Caco-2 (cell line): ENCODE measurements around the gene NPAS3. TPM values are rescaled to one million over a fixed set of nuclear protein-coding genes. Genes with fewer than 3 reads are reported as not detected.

Experiments
- BruUV-seq: library from RNA; stranded (reverse); fragments of 400-500 nt; replicated peaks from 2 replicates; lab custom pipeline; 2021; lab: Mats Ljungman, UMichigan
- CTCF ChIA-PET: fragments of 300-600 bp; sonication (Branson Sonifier 250); formaldehyde crosslinking; loops from one replicate; lab custom pipeline; 2022; ENCODE audit warnings: antibody characterized with exemption; lab: Charles Lee
- POLR2A ChIA-PET: fragments of 300-600 bp; sonication (Branson Sonifier 250); formaldehyde crosslinking; loops from one replicate; lab custom pipeline; 2022; ENCODE audit warnings: antibody characterized with exemption; lab: Charles Lee
- DNase-seq, 2 experiments: peaks; one replicate each; pipeline versions ENCODE4 v3.0.0 to v3.0.0-alpha.2; 2020 to 2022
- H3K27me3 ChIP-seq: replicated peaks from 2 replicates; pipeline ENCODE4 v1.6.0; 2011; ENCODE audit warnings: low read length; ENCODE audit not compliant: control insufficient read depth, insufficient read depth
- H3K36me3 ChIP-seq: 2 replicates; pipeline ENCODE4 v1.5.1; 2011; ENCODE audit warnings: low read length; ENCODE audit not compliant: control insufficient read depth, insufficient read depth
- H3K4me1 ChIP-seq: fragments of 250-450 bp; sonication (Bioruptor Pico); 2 replicates; pipeline ENCODE4 v1.5.1; 2020; ENCODE audit warnings: mild to moderate bottlenecking
- H3K4me3 ChIP-seq: 2 replicates; pipeline ENCODE4 v1.5.1; 2011; ENCODE audit warnings: low read depth, mild to moderate bottlenecking, control low read depth, low read length
- H3K9me3 ChIP-seq: fragments of 250-450 bp; sonication (Bioruptor Pico); 2 replicates; pipeline ENCODE4 v1.5.1; 2020; ENCODE audit warnings: mild to moderate bottlenecking, moderate library complexity
- H3K27ac Mint-ChIP-seq: one replicate; pipeline ENCODE4 v1.8.0; 2022; ENCODE audit warnings: mixed read lengths; ENCODE audit not compliant: unreplicated experiment
- H3K27me3 Mint-ChIP-seq: one replicate; pipeline ENCODE4 v1.8.0; 2022; ENCODE audit warnings: mixed read lengths; ENCODE audit not compliant: insufficient read depth, unreplicated experiment
- H3K36me3 Mint-ChIP-seq: one replicate; pipeline ENCODE4 v1.8.0; 2022; ENCODE audit warnings: mild to moderate bottlenecking, mixed read lengths; ENCODE audit not compliant: insufficient read depth, unreplicated experiment
- H3K4me1 Mint-ChIP-seq: one replicate; pipeline ENCODE4 v1.8.0; 2022; ENCODE audit warnings: low read depth, mixed read lengths; ENCODE audit not compliant: unreplicated experiment
- H3K4me3 Mint-ChIP-seq: one replicate; pipeline ENCODE4 v1.8.0; 2022; ENCODE audit warnings: mild to moderate bottlenecking, moderate library complexity, mixed read lengths; ENCODE audit not compliant: unreplicated experiment
- H3K9me3 Mint-ChIP-seq: one replicate; pipeline ENCODE4 v1.8.0; 2022; ENCODE audit warnings: mixed read lengths; ENCODE audit not compliant: unreplicated experiment
- intact Hi-C: fragments of 100-400 bp; cut with micrococcal nuclease; formaldehyde crosslinking; loops from one replicate; pipeline ENCODE4 v1.10.0; 2022; ENCODE audit not compliant: unreplicated experiment
- total RNA-seq: library from RNA; stranded (reverse); gene quantifications from 2 replicates; pipeline ENCODE4 v1.2.3, GENCODE V29; 2022
- TF ChIP-seq, protein P1 (sequence below), 2 experiments: fragments of 200-600 bp in 1 of 2; IDR thresholded peaks; 1 replicate in 1 of 2; 2 replicates in 1 of 2; pipeline versions ENCODE4 v1.5.1 to v1.8.0; 2011 to 2022; ENCODE audit warnings: antibody characterized with exemption in 1 of 2, control low read depth in 1 of 2, inconsistent platforms in 1 of 2, low read depth in 1 of 2, low read length in 1 of 2, mild to moderate bottlenecking in 1 of 2, moderate library complexity in 1 of 2; ENCODE audit not compliant: insufficient read depth in 1 of 2, severe bottlenecking in 1 of 2, unreplicated experiment in 1 of 2

The NPAS3 gene
- total RNA-seq, 1 experiment from 2014 or later, result not detected

DNA sequence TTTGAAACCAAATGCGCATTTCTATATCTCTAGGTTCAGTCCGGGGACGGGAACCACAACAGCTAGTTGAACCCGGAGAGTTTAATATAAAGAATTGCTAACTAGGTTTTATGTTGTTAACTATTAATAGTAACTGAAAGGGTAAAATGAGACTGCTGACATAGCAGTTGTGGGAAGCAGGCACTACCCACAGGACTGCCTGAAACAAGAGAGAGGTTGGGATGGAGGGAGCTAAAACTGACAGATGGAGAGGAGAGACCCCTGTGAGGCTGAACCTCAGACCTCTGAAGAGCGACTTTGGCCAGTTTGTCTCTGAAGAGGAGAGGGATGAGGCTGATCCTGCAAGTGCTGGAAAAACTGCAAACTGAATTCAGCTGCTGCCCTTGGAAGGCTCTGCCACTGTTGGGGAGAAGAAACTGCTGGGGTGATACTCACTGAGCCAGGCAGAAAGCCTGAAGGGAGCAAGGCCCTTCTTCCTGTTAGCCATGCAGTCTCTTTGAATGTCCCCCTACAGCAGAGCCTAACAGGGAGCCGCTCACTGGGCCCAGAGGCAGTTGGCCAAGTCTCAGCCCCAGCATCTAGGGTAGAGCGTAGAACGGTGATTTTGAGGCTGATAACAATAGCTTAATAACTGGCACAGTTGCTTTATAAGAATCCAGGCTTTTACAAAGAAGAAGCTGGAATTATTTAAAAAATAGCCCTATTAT is 172.2 kb downstream of the NPAS3 start:
- no TSS peak for BruUV-seq
- Mint-ChIP-seq H3K36me3 (no peaks in the 10 kb centered on the region), H3K9me3 (no peaks in the 10 kb centered on the region), H3K27me3 (peaks cover 11% of the 10 kb centered on the region), H3K4me1 (no peaks in the 10 kb centered on the region), H3K4me3 (no peak overlapping the region), H3K27ac (no peak overlapping the region)
- ChIA-PET CTCF (no interaction called here), POLR2A (no interaction called here)
- TF ChIP-seq, protein P1, sequence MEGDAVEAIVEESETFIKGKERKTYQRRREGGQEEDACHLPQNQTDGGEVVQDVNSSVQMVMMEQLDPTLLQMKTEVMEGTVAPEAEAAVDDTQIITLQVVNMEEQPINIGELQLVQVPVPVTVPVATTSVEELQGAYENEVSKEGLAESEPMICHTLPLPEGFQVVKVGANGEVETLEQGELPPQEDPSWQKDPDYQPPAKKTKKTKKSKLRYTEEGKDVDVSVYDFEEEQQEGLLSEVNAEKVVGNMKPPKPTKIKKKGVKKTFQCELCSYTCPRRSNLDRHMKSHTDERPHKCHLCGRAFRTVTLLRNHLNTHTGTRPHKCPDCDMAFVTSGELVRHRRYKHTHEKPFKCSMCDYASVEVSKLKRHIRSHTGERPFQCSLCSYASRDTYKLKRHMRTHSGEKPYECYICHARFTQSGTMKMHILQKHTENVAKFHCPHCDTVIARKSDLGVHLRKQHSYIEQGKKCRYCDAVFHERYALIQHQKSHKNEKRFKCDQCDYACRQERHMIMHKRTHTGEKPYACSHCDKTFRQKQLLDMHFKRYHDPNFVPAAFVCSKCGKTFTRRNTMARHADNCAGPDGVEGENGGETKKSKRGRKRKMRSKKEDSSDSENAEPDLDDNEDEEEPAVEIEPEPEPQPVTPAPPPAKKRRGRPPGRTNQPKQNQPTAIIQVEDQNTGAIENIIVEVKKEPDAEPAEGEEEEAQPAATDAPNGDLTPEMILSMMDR (IDR thresholded peaks at IDR 0.05; ENCODE audit: insufficient read depth in 1 of 2, low read depth in 1 of 2, low read length in 1 of 2, severe bottlenecking in 1 of 2, unreplicated experiment in 1 of 2), result no peak
- no peak overlapping the region for H3K4me3 ChIP-seq
- no peaks in the 10 kb centered on the region for H3K4me1 ChIP-seq
- no peak for DNase-seq
- no peaks in the 10 kb centered on the region for H3K36me3 ChIP-seq
- H3K9me3 ChIP-seq, result no peaks in the 10 kb centered on the region
- intact Hi-C loops, result no loop called here
- H3K27me3 ChIP-seq, result no peaks in the 10 kb centered on the region

DNA sequence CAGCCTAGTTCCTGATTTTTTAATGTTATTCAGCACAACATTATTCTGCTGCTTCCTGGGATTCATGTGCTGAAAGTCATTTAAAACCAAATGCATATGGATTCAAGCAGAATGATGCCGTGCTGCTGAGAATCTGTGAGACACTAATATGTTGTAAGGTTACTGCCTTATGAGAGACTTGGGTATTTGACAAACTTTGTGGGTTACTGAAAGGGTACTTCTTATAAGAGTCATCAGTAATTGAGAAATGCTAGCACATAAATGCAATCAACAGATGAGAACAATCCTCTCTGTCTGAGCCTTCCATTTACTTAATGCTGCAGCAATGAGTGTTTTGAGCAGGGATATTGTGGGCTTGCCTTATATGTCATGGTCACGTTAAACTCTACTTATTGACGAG is 175.7 kb downstream of the NPAS3 start:
- no peaks in the 10 kb centered on the region for H3K4me1 ChIP-seq
- no peaks in the 10 kb centered on the region for H3K36me3 Mint-ChIP-seq
- DNase-seq, result no peak
- no peak overlapping the region for H3K4me3 Mint-ChIP-seq
- POLR2A ChIA-PET, result no interaction called here
- intact Hi-C loops, result no loop called here
- no peaks in the 10 kb centered on the region; the same call in 1 of the 2 replicates for H3K27me3 ChIP-seq
- CTCF ChIA-PET, result no interaction called here
- peaks cover 11% of the 10 kb centered on the region for H3K27me3 Mint-ChIP-seq
- TF ChIP-seq, protein P1 (IDR thresholded peaks at IDR 0.05; ENCODE audit: insufficient read depth in 1 of 2, low read depth in 1 of 2, low read length in 1 of 2, severe bottlenecking in 1 of 2, unreplicated experiment in 1 of 2), result no peak
- BruUV-seq, result no TSS peak
- no peak overlapping the region for H3K27ac Mint-ChIP-seq
- no peaks in the 10 kb centered on the region for H3K4me1 Mint-ChIP-seq
- H3K9me3 Mint-ChIP-seq, result no peaks in the 10 kb centered on the region
- no peaks in the 10 kb centered on the region for H3K9me3 ChIP-seq
- no peak overlapping the region for H3K4me3 ChIP-seq
- H3K36me3 ChIP-seq, result no peaks in the 10 kb centered on the region

DNA sequence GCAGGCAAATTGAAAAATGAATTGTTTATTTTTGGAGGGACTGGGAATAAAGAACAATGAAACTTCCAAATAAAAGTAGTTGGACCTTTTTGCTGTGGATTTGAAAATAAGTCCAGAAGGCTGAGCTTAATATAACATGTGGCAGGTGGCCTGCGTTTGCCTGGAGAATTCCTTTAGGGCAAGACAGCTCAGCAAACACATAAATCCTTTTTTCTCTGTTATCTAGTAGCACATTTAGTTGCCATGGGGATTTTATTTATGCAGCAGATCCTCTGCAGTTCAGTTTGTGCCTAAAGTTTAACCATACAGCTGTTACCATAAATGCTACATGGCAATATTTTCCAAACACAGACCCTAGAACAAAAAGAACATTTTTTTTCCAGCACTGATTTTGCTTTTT is 180.0 kb downstream of the NPAS3 start:
- H3K9me3 Mint-ChIP-seq, result no peaks in the 10 kb centered on the region
- no peaks in the 10 kb centered on the region for H3K4me1 Mint-ChIP-seq
- Histone ChIP-seq H3K9me3 (no peaks in the 10 kb centered on the region), H3K4me3 (no peak overlapping the region), H3K36me3 (no peaks in the 10 kb centered on the region), H3K27me3 (no peaks in the 10 kb centered on the region; the same call in 1 of the 2 replicates), H3K4me1 (no peaks in the 10 kb centered on the region)
- H3K4me3 Mint-ChIP-seq, result no peak overlapping the region
- peaks cover 8% of the 10 kb centered on the region for H3K27me3 Mint-ChIP-seq
- no peaks in the 10 kb centered on the region for H3K36me3 Mint-ChIP-seq
- TF ChIP-seq, protein P1 (IDR thresholded peaks at IDR 0.05; ENCODE audit: insufficient read depth in 1 of 2, low read depth in 1 of 2, low read length in 1 of 2, severe bottlenecking in 1 of 2, unreplicated experiment in 1 of 2), result no peak
- POLR2A ChIA-PET, result no interaction called here
- no TSS peak for BruUV-seq
- DNase-seq, result peak in 1 of 2 experiments; percentile 32
- H3K27ac Mint-ChIP-seq, result no peak overlapping the region
- CTCF ChIA-PET, result no interaction called here
- intact Hi-C loops, result loop anchor here (1.0 kb wide), 1 partner anchor 47 kb away; no protein-coding TSS in a partner anchor
